GM21737 (cell line): ENCODE measurements around the gene PCDHGB3.

ENCODE experiments used
- ATAC-seq: cut with Tn5 transposase; IDR thresholded peaks from one replicate; pipeline ENCODE4 v1.9.1; 2021; ENCODE audit warnings: mild to moderate bottlenecking, moderate library complexity; ENCODE audit not compliant: unreplicated experiment

Gene PCDHGB3

GRCh38 chr5:141417494-141418172 is 47.6 kb downstream of the PCDHGB3 start, which contains the start of gene PCDHGB7:
Gene PCDHGB7, plus strand, starts transcription at chr5:141417677. Its CDS starts 183 bp downstream, at chr5:141417860.
- ATAC-seq: peak; percentile 87

GRCh38 chr5:141419074-141419880 is 49.2 kb downstream of the PCDHGB3 start:
- ATAC-seq: no peak

- no peak for ATAC-seq
Measured at GRCh38 chr5:141420855-141421488, 50.9 kb downstream of the PCDHGB3 start, which contains the start of gene PCDHGA11. Gene PCDHGA11, plus strand, starts transcription at chr5:141421051. Its CDS starts 177 bp downstream, at chr5:141421228.

GRCh38 chr5:141421489-141421855 is 51.4 kb downstream of the PCDHGB3 start:
- no peak for ATAC-seq
